HG03064 (cell line): ENCODE measurements around the gene ACBD5.
"Not testable (repeated sequence)": the region's sequence is repeated elsewhere in the genome, so short reads cannot be mapped to it uniquely, and the experiment has no call there.

Source experiments
- ATAC-seq: cut with Tn5 transposase; IDR thresholded peaks from one replicate; pipeline ENCODE4 v1.9.1; 2021; ENCODE audit warnings: low read depth; ENCODE audit not compliant: unreplicated experiment

The ACBD5 gene

GRCh38 chr10:27241652-27242472 is 1.3 kb upstream of the ACBD5 start:
- peak; percentile 61 for ATAC-seq

GRCh38 chr10:27241010-27241651 is 534 bp upstream of the ACBD5 start:
- ATAC-seq, result peak; percentile 16

GRCh38 chr10:27237531-27237930 is 3.1 kb downstream of the ACBD5 start:
- ATAC-seq, result not testable (repeated sequence)

- ATAC-seq, result not testable (repeated sequence)
Measured at GRCh38 chr10:27236589-27237128, 3.9 kb downstream of the ACBD5 start.

GRCh38 chr10:27235706-27236105 is 4.9 kb downstream of the ACBD5 start:
- ATAC-seq, result no peak

- ATAC-seq, result no peak
Measured at GRCh38 chr10:27230022-27230421, 10.6 kb downstream of the ACBD5 start.

- no peak for ATAC-seq
Measured at GRCh38 chr10:27225642-27226257, 14.8 kb downstream of the ACBD5 start.

GRCh38 chr10:27225011-27225590 is 15.5 kb downstream of the ACBD5 start:
- no peak for ATAC-seq

GRCh38 chr10:27223964-27224363 is 16.6 kb downstream of the ACBD5 start:
- no peak for ATAC-seq

- no peak for ATAC-seq
Measured at GRCh38 chr10:27207350-27207749, 33.2 kb downstream of the ACBD5 start.

- ATAC-seq, result no peak
Measured at GRCh38 chr10:27203806-27204205, 36.8 kb downstream of the ACBD5 start.

GRCh38 chr10:27197980-27198620 is 42.5 kb downstream of the ACBD5 start:
- ATAC-seq, result no peak

GRCh38 chr10:27192284-27192683 is 48.3 kb downstream of the ACBD5 start:
- no peak for ATAC-seq

GRCh38 chr10:27190508-27190907 is 50.1 kb downstream of the ACBD5 start:
- ATAC-seq, result no peak

GRCh38 chr10:27188897-27189296 is 51.7 kb downstream of the ACBD5 start:
- ATAC-seq, result no peak

GRCh38 chr10:27188259-27188658 is 52.3 kb downstream of the ACBD5 start:
- ATAC-seq, result no peak

- no peak for ATAC-seq
Measured at GRCh38 chr10:27169849-27170248, 70.7 kb downstream of the ACBD5 start.

GRCh38 chr10:27158421-27158820 is 82.2 kb downstream of the ACBD5 start:
- no peak for ATAC-seq

GRCh38 chr10:27157150-27157549 is 83.4 kb downstream of the ACBD5 start:
- ATAC-seq, result no peak

- not testable (repeated sequence) for ATAC-seq
Measured at GRCh38 chr10:27156566-27156965, 84.0 kb downstream of the ACBD5 start.
